ENCODE results near the gene TTC8. TPM values are rescaled to one million over a fixed set of nuclear protein-coding genes. Genes with fewer than 3 reads are reported as not detected.

Gene TTC8
- total RNA-seq, 1 donor from 2014 or later, result 29.2 TPM

GRCh38 chr14:88835661-88836060 is 11.2 kb downstream of the TTC8 start:
- Mint-ChIP-seq H3K27ac (no peak overlapping the region), H3K9me3 (peaks cover 5% of the 10 kb centered on the region), H3K4me3 (no peak overlapping the region), H3K27me3 (no peaks in the 10 kb centered on the region), H3K36me3 (peaks cover 12% of the 10 kb centered on the region), H3K4me1 (ENCODE audit: unreplicated experiment) (peaks cover 32% of the 10 kb centered on the region)
- TF ChIP-seq, protein P1, sequence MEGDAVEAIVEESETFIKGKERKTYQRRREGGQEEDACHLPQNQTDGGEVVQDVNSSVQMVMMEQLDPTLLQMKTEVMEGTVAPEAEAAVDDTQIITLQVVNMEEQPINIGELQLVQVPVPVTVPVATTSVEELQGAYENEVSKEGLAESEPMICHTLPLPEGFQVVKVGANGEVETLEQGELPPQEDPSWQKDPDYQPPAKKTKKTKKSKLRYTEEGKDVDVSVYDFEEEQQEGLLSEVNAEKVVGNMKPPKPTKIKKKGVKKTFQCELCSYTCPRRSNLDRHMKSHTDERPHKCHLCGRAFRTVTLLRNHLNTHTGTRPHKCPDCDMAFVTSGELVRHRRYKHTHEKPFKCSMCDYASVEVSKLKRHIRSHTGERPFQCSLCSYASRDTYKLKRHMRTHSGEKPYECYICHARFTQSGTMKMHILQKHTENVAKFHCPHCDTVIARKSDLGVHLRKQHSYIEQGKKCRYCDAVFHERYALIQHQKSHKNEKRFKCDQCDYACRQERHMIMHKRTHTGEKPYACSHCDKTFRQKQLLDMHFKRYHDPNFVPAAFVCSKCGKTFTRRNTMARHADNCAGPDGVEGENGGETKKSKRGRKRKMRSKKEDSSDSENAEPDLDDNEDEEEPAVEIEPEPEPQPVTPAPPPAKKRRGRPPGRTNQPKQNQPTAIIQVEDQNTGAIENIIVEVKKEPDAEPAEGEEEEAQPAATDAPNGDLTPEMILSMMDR (conservative IDR thresholded peaks at IDR 0.05), result no peak
- DNase-seq (ENCODE audit: extremely low spot score, unreplicated experiment), result no peak

DNA sequence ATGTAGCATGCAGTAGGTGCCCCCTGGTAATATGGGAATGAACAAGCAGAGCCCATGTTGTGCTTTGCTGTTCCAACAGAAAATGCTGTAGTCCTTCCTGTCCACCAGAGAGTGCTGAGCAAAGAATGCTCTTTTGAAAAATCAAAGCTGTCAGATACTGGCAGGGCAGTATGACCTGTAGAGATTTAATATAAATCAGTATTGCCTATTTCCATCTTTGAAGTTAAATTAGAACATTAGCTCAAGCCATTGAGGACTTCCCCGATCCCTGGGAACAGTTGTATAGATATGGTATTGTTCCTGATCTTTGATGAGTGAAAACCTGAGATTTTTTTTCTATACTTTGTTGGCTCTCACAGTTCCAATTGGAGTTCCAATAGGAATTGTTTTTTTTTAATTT is 13.0 kb downstream of the TTC8 start:
- H3K9me3 Mint-ChIP-seq, result no peaks in the 10 kb centered on the region
- DNase-seq (ENCODE audit: extremely low spot score, unreplicated experiment), result no peak
- no peak overlapping the region for H3K27ac Mint-ChIP-seq
- H3K36me3 Mint-ChIP-seq, result peaks cover 3% of the 10 kb centered on the region
- H3K27me3 Mint-ChIP-seq, result no peaks in the 10 kb centered on the region
- H3K4me1 Mint-ChIP-seq (ENCODE audit: unreplicated experiment), result peaks cover 24% of the 10 kb centered on the region
- H3K4me3 Mint-ChIP-seq, result no peak overlapping the region
- TF ChIP-seq, protein P1 (conservative IDR thresholded peaks at IDR 0.05), result no peak

DNA sequence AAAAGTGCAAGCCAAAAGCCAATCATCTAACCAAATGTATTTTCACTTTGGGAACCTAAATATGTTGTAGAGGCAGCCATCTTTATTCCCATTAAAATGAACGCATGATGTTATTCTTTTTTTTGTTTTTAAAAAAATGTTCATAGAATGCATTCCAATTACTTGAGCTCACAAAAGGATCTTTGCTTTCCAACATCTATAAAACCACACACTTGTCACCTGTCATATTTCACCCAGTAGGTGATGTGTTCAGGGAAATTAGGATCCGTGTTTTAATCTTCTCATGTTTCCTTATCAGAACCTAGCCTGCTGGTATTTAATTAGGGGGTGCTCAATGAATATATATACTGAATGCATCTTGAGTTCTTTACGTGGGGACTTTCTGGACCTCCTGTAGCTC is 13.6 kb downstream of the TTC8 start:
- H3K27me3 Mint-ChIP-seq, result no peaks in the 10 kb centered on the region
- TF ChIP-seq, protein P1 (conservative IDR thresholded peaks at IDR 0.05), result no peak
- no peak overlapping the region for H3K4me3 Mint-ChIP-seq
- peaks cover 3% of the 10 kb centered on the region for H3K36me3 Mint-ChIP-seq
- DNase-seq (ENCODE audit: extremely low spot score, unreplicated experiment), result no peak
- H3K27ac Mint-ChIP-seq, result no peak overlapping the region
- H3K4me1 Mint-ChIP-seq (ENCODE audit: unreplicated experiment), result peaks cover 20% of the 10 kb centered on the region
- H3K9me3 Mint-ChIP-seq, result no peaks in the 10 kb centered on the region

GRCh38 chr14:88840926-88841325 is 16.5 kb downstream of the TTC8 start:
- Mint-ChIP-seq H3K4me1 (ENCODE audit: unreplicated experiment) (no peaks in the 10 kb centered on the region), H3K4me3 (no peak overlapping the region), H3K27ac (no peak overlapping the region), H3K27me3 (no peaks in the 10 kb centered on the region), H3K9me3 (no peaks in the 10 kb centered on the region), H3K36me3 (peaks cover 14% of the 10 kb centered on the region)
- DNase-seq (ENCODE audit: extremely low spot score, unreplicated experiment), result no peak
- TF ChIP-seq, protein P1 (conservative IDR thresholded peaks at IDR 0.05), result no peak

DNA sequence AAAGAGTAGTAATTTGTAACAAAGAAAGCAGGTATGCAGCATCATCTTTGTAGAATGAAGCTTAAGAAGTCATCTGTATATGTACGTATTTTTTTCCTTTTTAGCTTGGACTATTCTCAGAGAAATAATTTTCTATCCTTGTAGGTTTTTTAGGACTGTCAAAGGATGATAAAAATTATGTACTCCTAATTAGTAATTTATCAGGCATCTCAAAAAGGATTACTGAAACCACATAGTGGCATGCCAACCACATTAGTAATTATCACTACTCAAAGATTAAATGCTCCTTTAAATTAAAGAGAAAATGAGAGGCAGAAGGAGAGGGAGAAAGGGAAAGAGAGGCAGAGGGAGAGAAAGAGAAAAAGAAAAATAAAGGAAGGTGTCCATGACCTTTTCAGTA is 17.3 kb downstream of the TTC8 start:
- H3K4me3 Mint-ChIP-seq, result no peak overlapping the region
- DNase-seq (ENCODE audit: extremely low spot score, unreplicated experiment), result no peak
- H3K36me3 Mint-ChIP-seq, result peaks cover 19% of the 10 kb centered on the region
- TF ChIP-seq, protein P1 (conservative IDR thresholded peaks at IDR 0.05), result no peak
- no peaks in the 10 kb centered on the region for H3K4me1 Mint-ChIP-seq (ENCODE audit: unreplicated experiment)
- no peaks in the 10 kb centered on the region for H3K27me3 Mint-ChIP-seq
- no peak overlapping the region for H3K27ac Mint-ChIP-seq
- H3K9me3 Mint-ChIP-seq, result no peaks in the 10 kb centered on the region

- no peak overlapping the region for H3K27ac Mint-ChIP-seq
- H3K9me3 Mint-ChIP-seq, result no peaks in the 10 kb centered on the region
- no peak overlapping the region for H3K4me3 Mint-ChIP-seq
- TF ChIP-seq, protein P1 (conservative IDR thresholded peaks at IDR 0.05), result no peak
- H3K4me1 Mint-ChIP-seq (ENCODE audit: unreplicated experiment), result no peaks in the 10 kb centered on the region
- no peak for DNase-seq (ENCODE audit: extremely low spot score, unreplicated experiment)
- peaks cover 20% of the 10 kb centered on the region for H3K36me3 Mint-ChIP-seq
- no peaks in the 10 kb centered on the region for H3K27me3 Mint-ChIP-seq
Observed at GRCh38 chr14:88842414-88842813, 18.0 kb downstream of the TTC8 start.
